ENCODE measurements around the gene EML4. TPM values are rescaled to one million over a fixed set of nuclear protein-coding genes. Genes with fewer than 3 reads are reported as not detected.

EML4 gene
- total and polyA plus RNA-seq, 2 of the 13 experiments (the other 11 are each of a cell fraction or from before 2014, with no cell fraction given) = 243 to 476 TPM

DNA sequence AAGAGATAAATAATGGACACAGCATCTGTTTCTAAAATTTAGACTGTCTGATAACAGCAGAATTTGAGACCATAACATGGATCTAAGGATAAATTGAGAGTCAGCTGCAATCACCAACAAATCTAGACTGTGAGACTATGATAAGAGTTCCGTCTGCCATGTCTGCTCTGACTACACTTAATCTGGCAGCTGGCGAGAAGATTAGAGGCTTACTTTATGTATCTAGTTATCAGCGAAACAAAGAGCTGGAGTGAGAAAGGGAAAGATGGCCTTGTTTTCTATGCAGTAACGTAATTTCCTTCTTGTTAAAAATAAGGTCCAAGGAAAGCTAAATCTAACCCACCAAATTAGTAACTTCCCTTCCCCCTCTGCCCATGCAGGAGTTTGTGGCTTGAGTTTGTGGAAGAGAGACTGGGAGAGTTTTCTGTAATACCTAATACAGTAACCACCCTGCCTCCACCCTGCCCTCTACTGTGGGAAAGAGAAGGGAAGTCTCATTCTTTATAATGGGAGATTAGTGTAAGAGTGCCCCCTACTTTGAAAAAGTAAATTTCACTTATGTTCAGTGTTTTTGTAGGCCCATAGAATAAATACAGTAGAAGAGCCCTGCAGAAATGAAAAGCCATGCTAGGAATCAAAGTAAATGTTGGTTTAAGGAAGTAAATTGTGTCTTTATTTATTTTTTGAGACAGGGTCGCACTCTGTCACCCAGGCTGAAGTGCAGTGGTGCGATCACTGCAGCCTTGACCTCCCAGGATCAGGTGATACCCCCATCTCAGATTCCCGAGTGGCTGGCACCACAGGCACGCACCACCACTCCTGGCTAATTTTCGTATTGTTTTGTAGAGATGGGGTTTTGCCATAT, 27.5 kb downstream of the EML4 start (continued):
- TF ChIP-seq PPARG (CRISPR knock-in tag; conservative IDR thresholded peaks at IDR 0.05) = peak; percentile 53
- TF ChIP-seq HNRNPL (IDR thresholded peaks at IDR 0.05; ENCODE audit: low read depth, low read length) = no peak
- TF ChIP-seq, protein P1, sequence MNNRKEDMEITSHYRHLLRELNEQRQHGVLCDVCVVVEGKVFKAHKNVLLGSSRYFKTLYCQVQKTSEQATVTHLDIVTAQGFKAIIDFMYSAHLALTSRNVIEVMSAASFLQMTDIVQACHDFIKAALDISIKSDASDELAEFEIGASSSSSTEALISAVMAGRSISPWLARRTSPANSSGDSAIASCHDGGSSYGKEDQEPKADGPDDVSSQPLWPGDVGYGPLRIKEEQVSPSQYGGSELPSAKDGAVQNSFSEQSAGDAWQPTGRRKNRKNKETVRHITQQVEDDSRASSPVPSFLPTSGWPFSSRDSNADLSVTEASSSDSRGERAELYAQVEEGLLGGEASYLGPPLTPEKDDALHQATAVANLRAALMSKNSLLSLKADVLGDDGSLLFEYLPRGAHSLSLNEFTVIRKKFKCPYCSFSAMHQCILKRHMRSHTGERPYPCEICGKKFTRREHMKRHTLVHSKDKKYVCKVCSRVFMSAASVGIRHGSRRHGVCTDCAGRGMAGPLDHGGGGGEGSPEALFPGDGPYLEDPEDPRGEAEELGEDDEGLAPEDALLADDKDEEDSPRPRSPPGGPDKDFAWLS (CRISPR knock-in tag; IDR thresholded peaks at IDR 0.05; ENCODE audit: borderline replicate concordance) = no peak
- TF ChIP-seq RARA (CRISPR knock-in tag; IDR thresholded peaks at IDR 0.05) = peak; percentile 98
- no peak for TF ChIP-seq ZNF20 (CRISPR knock-in tag; IDR thresholded peaks at IDR 0.05)
- peak; percentile 62 for TF ChIP-seq KLF6 (CRISPR knock-in tag; IDR thresholded peaks at IDR 0.05)
- TF ChIP-seq FOXJ3 (CRISPR knock-in tag; IDR thresholded peaks at IDR 0.05; ENCODE audit: borderline replicate concordance) = peak; percentile 73; the same call in 1 of the 2 replicates
- TF ChIP-seq TBP (CRISPR knock-in tag; IDR thresholded peaks at IDR 0.05) = no peak
- TF ChIP-seq ZNF670 (CRISPR knock-in tag; IDR thresholded peaks at IDR 0.05; ENCODE audit: borderline replicate concordance) = no peak
- TF ChIP-seq RFX3 (CRISPR knock-in tag; IDR thresholded peaks at IDR 0.05) = no peak
- TF ChIP-seq TBX2 (CRISPR knock-in tag; IDR thresholded peaks at IDR 0.05; ENCODE audit: borderline replicate concordance) = no peak; the same call in none of the 2 replicates
- TF ChIP-seq DNMT3B (CRISPR knock-in tag; conservative IDR thresholded peaks at IDR 0.05) = no peak; the same call in 1 of the 2 replicates
- TF ChIP-seq SIX1 (CRISPR knock-in tag; IDR thresholded peaks at IDR 0.05; ENCODE audit: borderline replicate concordance) = peak; percentile 84; the same call in 1 of the 2 replicates
- TF ChIP-seq PAX8 (CRISPR knock-in tag; IDR thresholded peaks at IDR 0.05; ENCODE audit: borderline replicate concordance) = 0 out of 2 replicates have a peak, but pooled peaks have one; percentile 38
- TF ChIP-seq, protein P2, sequence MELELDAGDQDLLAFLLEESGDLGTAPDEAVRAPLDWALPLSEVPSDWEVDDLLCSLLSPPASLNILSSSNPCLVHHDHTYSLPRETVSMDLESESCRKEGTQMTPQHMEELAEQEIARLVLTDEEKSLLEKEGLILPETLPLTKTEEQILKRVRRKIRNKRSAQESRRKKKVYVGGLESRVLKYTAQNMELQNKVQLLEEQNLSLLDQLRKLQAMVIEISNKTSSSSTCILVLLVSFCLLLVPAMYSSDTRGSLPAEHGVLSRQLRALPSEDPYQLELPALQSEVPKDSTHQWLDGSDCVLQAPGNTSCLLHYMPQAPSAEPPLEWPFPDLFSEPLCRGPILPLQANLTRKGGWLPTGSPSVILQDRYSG (CRISPR knock-in tag; IDR thresholded peaks at IDR 0.05) = no peak
- no peak for TF ChIP-seq ZSCAN30 (CRISPR knock-in tag; IDR thresholded peaks at IDR 0.05)
- TF ChIP-seq KAT8 (CRISPR knock-in tag; IDR thresholded peaks at IDR 0.05) = no peak; the same call in 1 of the 2 replicates
- TF ChIP-seq, protein P3, sequence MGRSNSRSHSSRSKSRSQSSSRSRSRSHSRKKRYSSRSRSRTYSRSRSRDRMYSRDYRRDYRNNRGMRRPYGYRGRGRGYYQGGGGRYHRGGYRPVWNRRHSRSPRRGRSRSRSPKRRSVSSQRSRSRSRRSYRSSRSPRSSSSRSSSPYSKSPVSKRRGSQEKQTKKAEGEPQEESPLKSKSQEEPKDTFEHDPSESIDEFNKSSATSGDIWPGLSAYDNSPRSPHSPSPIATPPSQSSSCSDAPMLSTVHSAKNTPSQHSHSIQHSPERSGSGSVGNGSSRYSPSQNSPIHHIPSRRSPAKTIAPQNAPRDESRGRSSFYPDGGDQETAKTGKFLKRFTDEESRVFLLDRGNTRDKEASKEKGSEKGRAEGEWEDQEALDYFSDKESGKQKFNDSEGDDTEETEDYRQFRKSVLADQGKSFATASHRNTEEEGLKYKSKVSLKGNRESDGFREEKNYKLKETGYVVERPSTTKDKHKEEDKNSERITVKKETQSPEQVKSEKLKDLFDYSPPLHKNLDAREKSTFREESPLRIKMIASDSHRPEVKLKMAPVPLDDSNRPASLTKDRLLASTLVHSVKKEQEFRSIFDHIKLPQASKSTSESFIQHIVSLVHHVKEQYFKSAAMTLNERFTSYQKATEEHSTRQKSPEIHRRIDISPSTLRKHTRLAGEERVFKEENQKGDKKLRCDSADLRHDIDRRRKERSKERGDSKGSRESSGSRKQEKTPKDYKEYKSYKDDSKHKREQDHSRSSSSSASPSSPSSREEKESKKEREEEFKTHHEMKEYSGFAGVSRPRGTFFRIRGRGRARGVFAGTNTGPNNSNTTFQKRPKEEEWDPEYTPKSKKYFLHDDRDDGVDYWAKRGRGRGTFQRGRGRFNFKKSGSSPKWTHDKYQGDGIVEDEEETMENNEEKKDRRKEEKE (IDR thresholded peaks at IDR 0.05) = no peak
- peak; percentile 49; the same call in 1 of the 2 replicates for TF ChIP-seq BORCS8-MEF2B (CRISPR knock-in tag; IDR thresholded peaks at IDR 0.05)
- no peak; the same call in 1 of the 2 replicates for TF ChIP-seq ZNF33B (CRISPR knock-in tag; IDR thresholded peaks at IDR 0.05)
- TF ChIP-seq ZNF839 (CRISPR knock-in tag; IDR thresholded peaks at IDR 0.05; ENCODE audit: borderline replicate concordance) = no peak
- no peak; the same call in 1 of the 2 replicates for TF ChIP-seq KMT2B (CRISPR knock-in tag; IDR thresholded peaks at IDR 0.05)
- no peak for TF ChIP-seq SUZ12 (IDR thresholded peaks at IDR 0.05; ENCODE audit: low read depth, low read length)
- no peak for TF ChIP-seq ZNF660 (CRISPR knock-in tag; IDR thresholded peaks at IDR 0.05; ENCODE audit: borderline replicate concordance, low read depth)
- TF ChIP-seq, protein P4, sequence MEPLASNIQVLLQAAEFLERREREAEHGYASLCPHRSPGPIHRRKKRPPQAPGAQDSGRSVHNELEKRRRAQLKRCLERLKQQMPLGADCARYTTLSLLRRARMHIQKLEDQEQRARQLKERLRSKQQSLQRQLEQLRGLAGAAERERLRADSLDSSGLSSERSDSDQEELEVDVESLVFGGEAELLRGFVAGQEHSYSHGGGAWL (CRISPR knock-in tag; IDR thresholded peaks at IDR 0.05) = no peak

Data from HepG2 (cell line).